Measurements from ENCODE around the gene MCC.

The MCC gene

DNA sequence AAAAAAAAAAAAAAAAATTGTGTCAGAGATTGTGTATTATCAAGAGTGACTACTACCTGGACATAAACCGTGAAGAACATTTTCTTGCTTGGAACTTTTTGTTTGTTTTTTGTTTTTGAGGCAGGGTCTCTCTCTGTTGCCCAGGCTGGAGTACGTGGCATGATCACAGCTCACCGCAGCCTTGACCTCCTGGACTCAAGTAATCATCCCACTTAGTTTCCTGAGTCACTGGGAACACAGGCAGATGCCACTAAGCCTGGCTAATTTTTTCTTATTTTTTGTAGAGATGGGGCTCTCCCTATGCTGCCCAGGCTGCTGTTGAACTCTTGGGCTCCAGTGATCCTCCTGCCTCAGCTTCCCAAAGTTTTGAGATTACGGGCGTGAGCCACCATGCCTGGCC lies 485.8 kb downstream of the MCC start:
- no peak for DNase-seq

DNA sequence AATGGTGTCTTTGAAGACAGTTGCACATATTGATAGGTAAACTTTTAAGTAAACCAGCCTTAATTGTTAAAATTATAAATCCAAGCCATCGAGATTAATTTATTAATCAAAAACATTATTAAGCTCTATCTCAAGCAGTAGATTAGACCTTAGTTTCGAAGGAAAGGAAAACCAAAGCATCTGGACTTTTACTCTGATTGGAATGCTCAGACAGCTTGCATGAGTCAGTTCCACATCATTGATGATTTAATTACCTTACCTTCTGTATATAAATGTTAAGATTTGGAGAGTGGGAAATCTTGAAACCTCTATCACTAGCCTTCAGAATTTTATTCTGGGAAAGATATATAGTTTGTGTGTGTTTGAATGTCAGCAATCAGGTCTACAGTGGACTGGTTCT lies 487.8 kb downstream of the MCC start:
- no peak for DNase-seq

DNA sequence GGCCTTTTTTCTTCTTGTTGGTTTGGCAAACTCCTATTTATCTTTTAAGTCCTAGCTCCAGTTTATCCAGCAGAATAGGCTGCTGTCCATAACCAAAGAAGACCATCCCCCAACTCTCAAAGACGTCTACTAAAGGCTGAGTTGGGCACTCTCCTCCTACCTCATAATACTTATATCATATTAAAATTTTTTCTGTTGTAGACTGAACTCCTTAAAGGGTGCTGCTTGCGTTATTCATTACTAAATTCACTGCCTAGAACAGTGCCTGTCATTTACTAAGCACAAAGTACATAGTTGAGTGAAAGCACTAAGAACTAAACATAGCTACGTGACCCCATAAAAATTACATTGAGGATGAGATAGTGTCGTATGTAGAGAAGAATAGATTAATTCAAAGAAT lies 490.0 kb downstream of the MCC start:
- DNase-seq, result no peak

DNA sequence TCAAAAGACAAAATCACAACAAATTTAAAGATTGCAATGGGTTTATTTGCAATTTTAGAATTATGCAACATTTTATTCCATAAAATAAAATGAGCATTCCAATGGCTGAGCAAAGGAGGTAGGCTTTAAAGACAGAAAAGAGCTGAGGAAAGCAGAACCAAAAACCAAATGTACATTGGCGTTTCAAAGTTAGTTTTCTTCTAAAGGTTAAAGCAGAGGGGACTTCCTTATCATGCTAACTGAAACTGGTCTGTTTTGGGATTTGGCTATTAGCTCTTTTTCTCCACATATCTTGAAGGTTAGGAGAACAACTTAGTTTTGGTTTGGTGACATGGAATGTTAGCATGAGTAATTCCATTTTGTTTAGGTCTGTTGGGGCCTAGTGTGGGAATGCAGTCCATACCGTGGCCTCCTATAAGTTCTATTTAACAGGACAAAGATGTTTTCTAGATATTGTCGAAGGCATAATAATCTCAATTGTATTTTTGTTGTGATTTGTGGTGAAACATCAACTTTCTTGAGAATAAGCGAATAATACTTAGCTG lies 491.4 kb downstream of the MCC start:
- DNase-seq, result no peak

DNA sequence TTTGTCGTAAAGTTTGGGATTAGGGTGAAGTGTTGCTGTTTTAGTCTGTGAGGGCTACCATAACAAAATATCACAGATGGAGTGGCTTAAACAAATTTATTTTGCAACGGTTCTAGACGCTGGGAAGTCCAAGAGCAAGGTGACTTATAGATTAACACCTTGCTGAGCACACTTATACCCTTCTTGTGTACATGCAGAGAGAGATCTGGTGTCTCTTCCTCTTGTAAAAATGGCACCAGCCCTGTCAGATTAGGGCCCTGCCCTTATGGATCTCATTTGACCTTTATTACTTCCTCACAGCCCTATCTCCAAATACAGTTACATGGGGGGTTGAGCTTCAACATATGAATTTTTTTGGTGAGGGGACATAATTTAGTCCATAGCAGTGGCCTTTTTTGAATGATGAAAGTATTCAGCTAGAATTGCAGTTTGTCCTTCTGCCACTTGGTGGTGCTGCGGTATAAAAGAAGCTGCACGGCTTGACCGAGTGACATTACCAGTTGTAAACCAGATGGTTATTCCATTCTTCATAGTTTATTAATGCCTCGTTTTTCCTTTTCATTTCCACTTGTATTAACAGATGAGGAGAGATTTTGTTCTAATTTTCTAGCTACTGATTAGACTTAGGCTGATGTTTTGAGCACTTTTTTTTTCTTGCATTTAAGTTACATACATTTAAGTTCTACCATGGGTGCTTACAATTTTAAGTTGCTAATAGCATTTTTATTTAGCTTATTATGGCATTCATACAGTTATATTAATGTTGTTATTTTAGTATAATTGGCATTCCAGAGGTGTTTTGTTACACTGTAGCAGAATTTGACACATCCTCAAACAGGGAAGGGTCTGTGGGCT lies 492.3 kb downstream of the MCC start:
- no peak for DNase-seq

DNA sequence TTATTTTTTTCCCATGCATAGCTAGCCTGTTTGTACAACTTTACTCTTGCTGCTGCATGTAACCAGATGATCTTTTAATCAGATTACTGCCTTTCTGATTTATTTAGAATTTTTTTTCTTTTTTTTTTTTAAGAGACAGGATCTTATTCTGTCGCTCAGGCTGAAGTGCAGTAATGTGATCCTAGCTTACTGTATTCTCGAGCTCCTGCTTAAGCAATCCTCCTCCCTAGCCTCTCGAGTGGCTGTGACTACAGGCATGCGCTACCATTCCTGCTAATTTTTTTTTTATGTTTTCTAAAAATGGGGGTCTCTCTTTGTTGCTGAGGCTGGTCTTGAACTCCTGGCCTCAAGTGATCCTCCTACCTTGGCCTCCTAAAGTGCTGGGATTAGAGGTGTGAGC lies 502.0 kb downstream of the MCC start:
- DNase-seq, result no peak

DNA sequence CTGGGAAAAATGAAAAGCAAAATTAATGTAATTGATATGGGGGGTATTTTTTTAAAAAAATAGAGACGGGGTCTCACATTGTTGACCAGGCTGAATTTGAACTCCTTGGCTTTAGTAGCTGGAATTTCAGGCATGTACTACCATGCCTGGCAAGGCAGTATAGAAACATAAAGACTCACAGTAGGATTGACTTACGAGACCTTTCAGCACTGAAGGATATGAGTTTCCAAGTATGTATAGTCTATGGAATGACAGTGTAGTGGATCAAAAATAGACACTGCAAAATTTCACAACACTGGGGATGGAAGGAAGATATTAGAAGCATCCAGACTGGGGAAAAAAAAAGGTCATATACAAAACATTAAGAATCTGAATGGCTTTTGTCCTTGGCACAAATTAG lies 504.9 kb downstream of the MCC start:
- no peak for DNase-seq

DNA sequence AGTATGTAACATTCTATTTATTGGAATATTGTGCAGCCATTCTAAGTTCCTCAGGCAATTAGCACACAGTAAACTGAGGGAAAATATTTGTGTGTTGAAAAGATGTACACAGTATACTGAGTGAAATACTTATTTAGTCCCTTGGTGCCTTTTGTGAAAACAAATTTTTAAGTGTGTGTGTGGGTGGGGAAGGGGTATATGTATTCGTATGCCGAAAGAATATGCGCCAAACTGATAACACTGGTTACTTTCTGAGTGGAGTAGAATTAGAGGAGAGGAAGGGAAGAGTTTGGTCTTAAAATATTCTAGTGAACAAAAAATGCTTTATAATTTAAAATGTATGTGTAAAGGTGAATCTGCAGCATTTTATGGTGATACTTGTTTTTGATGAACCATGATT lies 508.5 kb downstream of the MCC start:
- no peak for DNase-seq

DNA sequence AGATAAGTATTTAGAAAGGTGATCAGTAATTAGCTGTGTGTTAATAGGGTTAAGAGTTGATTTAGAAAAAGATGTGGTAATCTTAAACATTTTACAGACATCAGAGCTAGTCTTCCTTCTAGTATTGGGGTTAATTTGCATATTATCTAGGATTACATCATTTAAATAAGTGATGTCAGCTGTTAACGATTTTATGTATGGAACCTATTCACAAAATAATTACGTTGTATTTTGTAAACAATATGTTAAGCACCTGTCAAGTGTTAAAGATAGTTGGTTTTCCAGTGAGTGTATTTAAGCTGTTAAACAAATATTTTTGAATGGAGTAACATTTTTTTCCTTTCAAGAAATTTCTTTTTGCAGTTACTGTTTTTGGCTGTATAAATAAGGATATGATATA lies 509.4 kb downstream of the MCC start:
- DNase-seq, result no peak

DNA sequence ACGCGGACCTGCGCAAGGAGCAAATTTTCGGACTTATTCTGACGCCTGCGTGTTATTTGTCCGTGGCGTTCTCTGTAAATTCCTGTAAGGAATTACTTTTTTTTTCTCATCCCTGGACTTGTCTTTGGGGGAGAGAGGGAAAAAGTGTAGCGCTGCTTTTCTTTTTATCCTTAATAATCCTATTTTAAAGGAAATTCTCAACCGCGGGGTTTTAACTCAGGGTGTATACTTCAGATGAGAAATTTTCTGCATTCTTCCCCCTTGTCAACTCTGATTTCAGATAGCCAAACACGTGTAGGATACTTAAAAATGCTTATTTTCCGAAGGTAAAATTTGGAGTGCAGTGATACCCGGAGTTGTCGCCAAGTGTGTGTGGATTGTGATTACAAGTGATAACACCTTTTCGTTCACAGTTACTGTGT lies 510.8 kb downstream of the MCC start:
- DNase-seq, result no peak

DNA sequence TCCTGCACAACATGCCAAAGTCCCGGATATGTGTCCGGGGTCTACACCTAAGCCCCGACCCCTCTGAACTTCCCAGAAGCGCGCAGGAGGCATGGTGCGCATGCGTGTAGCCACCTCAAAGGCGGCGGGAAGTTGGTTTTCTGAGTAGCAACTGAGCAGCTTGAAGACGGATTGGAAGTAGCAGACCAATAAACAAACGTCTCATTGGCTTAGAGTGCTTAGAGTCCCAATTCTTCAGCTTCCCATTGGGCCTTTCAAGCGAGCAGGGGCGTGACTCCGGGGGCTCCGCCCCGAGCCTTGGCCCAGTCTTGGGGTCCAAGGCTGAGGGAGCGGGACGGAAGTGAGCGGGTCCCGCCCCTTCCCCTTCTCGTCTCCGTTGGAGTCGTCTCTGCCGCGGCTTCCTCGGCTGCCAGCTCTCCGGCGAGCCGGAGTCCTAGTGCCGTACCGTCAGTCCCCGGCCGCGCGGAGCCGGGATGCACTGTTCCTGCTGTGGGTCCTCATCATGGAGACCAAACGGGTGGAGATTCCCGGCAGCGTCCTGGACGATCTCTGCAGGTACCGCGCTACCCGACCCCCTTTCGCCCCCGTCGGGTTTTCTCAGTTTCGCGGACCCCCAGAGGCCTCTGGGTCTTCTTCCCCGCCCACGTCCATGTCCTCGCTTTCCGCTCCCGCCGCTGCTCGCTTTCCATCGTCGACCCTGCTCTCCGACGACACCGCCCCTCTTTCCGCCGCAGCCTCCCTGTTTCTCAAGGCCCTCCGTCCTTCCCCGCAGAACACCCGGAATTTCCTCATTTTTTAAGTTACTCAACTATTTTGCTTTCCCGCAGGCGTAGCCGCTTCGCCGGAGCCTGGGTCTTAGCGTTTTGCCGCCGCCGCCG lies 511.6 kb downstream of the MCC start, which contains the start of gene DCP2:
Gene DCP2, plus strand, starts transcription at position 367 of the 878 bp plus-strand sequence. Its CDS starts 136 bp downstream, at position 503.
- peak; percentile 97 for DNase-seq

DNA sequence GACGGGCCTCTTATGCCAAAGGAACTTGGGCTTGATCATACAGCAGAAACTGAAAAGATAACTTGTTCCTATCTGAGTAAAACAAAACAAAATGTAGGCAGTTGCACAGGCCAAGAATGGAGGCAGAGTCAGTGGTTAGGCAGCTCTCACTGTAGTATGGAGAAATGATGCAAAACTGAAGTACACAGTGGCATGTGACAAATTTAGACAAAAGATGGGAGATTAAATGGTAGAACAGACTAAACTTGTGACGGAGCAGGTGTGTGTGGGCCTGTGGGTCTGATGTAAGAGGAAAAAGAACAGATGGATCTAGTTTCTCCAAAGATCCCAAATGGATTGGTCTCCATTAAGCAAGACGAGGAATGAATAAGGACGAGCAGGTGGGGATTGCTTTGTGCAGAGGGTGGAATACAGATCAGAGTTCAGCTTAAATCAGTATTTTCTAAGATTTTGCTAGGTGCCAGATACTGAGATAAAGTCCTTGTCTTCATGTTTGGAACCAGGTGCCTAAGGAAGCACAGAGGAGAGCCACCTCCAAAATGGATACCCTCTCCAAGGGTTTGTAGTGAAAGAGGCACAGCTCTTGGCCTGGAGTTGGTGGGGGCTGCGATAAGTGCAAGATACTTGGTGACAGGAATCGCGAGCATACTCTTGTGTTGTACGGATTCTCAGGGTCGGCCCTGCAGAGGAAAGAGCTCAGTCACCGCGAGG lies 512.4 kb downstream of the MCC start:
- no peak for DNase-seq

DNA sequence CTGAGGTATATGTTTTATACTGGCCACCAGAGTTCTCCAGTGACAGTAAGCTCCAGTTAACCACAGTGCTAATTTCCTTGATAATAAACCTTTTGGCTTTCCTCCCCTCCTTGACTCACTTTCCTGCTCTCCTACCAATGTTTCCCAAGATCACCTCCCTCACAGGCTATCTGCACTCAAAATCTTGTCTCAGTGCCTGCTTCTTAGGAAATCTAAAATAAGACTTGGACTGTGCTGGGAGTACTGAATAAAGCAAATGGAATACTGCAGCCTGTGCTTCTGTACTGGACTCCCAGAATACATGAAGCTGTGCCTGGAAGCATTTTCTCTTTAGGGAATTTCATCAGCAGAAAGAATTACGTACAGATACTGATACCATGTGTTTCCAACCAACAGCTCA lies 513.4 kb downstream of the MCC start:
- no peak for DNase-seq

DNA sequence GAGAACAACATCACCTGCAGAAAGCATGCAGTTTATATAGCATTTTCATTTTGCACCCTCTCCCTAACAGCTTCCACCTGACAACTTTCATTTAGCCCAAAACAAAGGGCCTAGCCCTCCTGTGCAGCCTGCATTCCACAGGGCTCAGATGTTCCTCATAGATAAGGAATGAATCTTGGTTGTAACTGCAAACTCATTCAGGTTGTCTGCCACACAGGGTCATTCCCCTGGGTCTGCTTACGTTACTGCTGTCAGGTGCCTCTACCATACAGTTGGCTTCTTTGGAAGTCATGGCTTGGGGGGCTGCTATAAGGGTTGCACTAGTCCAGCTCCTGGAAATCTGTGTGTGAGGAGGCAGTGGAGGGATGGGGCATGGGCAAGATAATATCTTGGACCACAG lies 514.3 kb downstream of the MCC start:
- no peak for DNase-seq

DNA sequence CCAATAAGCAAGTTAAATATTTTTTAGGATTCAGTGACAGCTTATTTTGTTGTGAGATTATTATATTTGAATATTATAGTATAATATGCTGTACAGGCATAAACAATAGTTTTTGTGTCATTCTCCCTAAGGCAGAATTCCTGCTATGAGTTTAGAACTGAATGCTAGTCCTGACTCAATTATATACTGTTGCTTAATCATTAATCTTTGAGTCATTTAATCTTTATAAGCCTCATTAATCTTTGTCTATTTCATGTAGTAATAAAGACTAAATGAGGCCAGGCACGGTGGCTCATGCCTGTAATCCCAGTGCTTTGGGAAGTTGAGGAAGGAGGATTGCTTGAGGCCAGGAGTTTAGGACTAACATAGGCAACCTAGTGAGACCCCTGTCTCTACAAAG lies 515.2 kb downstream of the MCC start:
- no peak for DNase-seq
